Measurements from ENCODE around the gene KAT8. TPM values are rescaled to one million over a fixed set of nuclear protein-coding genes. Genes with fewer than 3 reads are reported as not detected.
A peak's percentile ranks its signal among the peaks of the same experiment; 100 is the strongest.

KAT8 gene
- total and polyA plus RNA-seq, 4 donors = 15.9 to 37.4 (median 19.6) TPM

- Histone ChIP-seq H3K27ac (ENCODE audit: low read depth in 1 of 2, low read length in 2 of 2) (peak overlapping the region; percentile 97 to 98), H3K9ac (ENCODE audit: low read depth in 1 of 2, low read length in 2 of 2) (peak overlapping the region; percentile 87 to 88), H3K27me3 (ENCODE audit: control insufficient read depth in 4 of 4, insufficient read depth in 4 of 4, low read length in 3 of 4) (no peaks in the 10 kb centered on the region), H3K9me3 (ENCODE audit: control insufficient read depth in 4 of 4, low read length in 3 of 4) (no peaks in the 10 kb centered on the region), H3K36me3 (ENCODE audit: control insufficient read depth in 4 of 4, insufficient read depth in 3 of 4, low read depth in 1 of 4, low read length in 3 of 4) (peaks cover 4 to 18% (median 11%) of the 10 kb centered on the region in 4 donors), H3K4me1 (ENCODE audit: control insufficient read depth in 4 of 4, insufficient read depth in 4 of 4, low read length in 3 of 4) (peaks cover 0 to 26% (median 19%) of the 10 kb centered on the region in 4 donors), H3K4me3 (ENCODE audit: low read depth in 1 of 3, low read length in 3 of 3) (peak overlapping the region; percentile 94 to 100 (median 100))
- TF ChIP-seq HNF4G (IDR thresholded peaks at IDR 0.05) (no peak), RAD21 (IDR thresholded peaks at IDR 0.05) (peak in 1 of 2 donors; percentile 21), SP1 (IDR thresholded peaks at IDR 0.05) (no peak), ATF3 (IDR thresholded peaks at IDR 0.05) (no peak), NR2F2 (IDR thresholded peaks at IDR 0.05) (no peak), JUND (IDR thresholded peaks at IDR 0.05) (no peak), REST (IDR thresholded peaks at IDR 0.05) (no peak), TAF1 (conservative IDR thresholded peaks at IDR 0.05) (no peak), FOXA2 (IDR thresholded peaks at IDR 0.05) (no peak), EGR1 (IDR thresholded peaks at IDR 0.05; ENCODE audit: low read depth in 2 of 2) (peak; percentile 8 to 33), GABPA (IDR thresholded peaks at IDR 0.05 in 1 of 2, conservative IDR thresholded peaks at IDR 0.05 in 1 of 2) (no peak)
- TF ChIP-seq, protein P1, sequence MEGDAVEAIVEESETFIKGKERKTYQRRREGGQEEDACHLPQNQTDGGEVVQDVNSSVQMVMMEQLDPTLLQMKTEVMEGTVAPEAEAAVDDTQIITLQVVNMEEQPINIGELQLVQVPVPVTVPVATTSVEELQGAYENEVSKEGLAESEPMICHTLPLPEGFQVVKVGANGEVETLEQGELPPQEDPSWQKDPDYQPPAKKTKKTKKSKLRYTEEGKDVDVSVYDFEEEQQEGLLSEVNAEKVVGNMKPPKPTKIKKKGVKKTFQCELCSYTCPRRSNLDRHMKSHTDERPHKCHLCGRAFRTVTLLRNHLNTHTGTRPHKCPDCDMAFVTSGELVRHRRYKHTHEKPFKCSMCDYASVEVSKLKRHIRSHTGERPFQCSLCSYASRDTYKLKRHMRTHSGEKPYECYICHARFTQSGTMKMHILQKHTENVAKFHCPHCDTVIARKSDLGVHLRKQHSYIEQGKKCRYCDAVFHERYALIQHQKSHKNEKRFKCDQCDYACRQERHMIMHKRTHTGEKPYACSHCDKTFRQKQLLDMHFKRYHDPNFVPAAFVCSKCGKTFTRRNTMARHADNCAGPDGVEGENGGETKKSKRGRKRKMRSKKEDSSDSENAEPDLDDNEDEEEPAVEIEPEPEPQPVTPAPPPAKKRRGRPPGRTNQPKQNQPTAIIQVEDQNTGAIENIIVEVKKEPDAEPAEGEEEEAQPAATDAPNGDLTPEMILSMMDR (IDR thresholded peaks at IDR 0.05; ENCODE audit: low read depth, low read length, missing input control) = no peak
- TF ChIP-seq, protein P2, sequence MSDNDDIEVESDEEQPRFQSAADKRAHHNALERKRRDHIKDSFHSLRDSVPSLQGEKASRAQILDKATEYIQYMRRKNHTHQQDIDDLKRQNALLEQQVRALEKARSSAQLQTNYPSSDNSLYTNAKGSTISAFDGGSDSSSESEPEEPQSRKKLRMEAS (IDR thresholded peaks at IDR 0.05) = no peak
- DNase-seq (ENCODE audit: low spot score) = peak; percentile 93
- under 1% methylated on average over 83 of the region's 83 CpGs for WGBS
Observed at GRCh38 chr16:31073142-31073969, 44.1 kb upstream of the KAT8 start.

- Histone ChIP-seq H3K9me3 (ENCODE audit: control insufficient read depth in 4 of 4, low read length in 3 of 4) (no peaks in the 10 kb centered on the region), H3K9ac (ENCODE audit: low read depth in 1 of 2, low read length in 2 of 2) (peak within 1 kb of the TSS; percentile 87 to 88), H3K27me3 (ENCODE audit: control insufficient read depth in 4 of 4, insufficient read depth in 4 of 4, low read length in 3 of 4) (no peaks in the 10 kb centered on the region), H3K4me1 (ENCODE audit: control insufficient read depth in 4 of 4, insufficient read depth in 4 of 4, low read length in 3 of 4) (peaks cover 0 to 26% (median 19%) of the 10 kb centered on the region in 4 donors), H3K4me3 (ENCODE audit: low read depth in 1 of 3, low read length in 3 of 3) (peak within 1 kb of the TSS; percentile 94 to 100 (median 100)), H3K36me3 (ENCODE audit: control insufficient read depth in 4 of 4, insufficient read depth in 3 of 4, low read depth in 1 of 4, low read length in 3 of 4) (peaks cover 4 to 26% (median 14%) of the 10 kb centered on the region in 4 donors), H3K27ac (ENCODE audit: low read depth in 1 of 2, low read length in 2 of 2) (peak within 1 kb of the TSS; percentile 97 to 98)
- peak; percentile 94 for DNase-seq (ENCODE audit: low spot score)
- WGBS = under 1% methylated on average over 48 of the region's 48 CpGs
- TF ChIP-seq SP1 (IDR thresholded peaks at IDR 0.05) (peak; percentile 73), REST (IDR thresholded peaks at IDR 0.05) (no peak), FOXA1 (IDR thresholded peaks at IDR 0.05) (peak; percentile 41), FOXA2 (IDR thresholded peaks at IDR 0.05) (no peak), HNF4A (conservative IDR thresholded peaks at IDR 0.05) (peak; percentile 34 to 41), ATF3 (IDR thresholded peaks at IDR 0.05) (no peak)
- TF ChIP-seq, protein P1 (IDR thresholded peaks at IDR 0.05; ENCODE audit: low read depth, low read length, missing input control) = no peak
- TF ChIP-seq, protein P2 (IDR thresholded peaks at IDR 0.05) = peak; percentile 98
Observed at GRCh38 chr16:31073970-31074813, 43.3 kb upstream of the KAT8 start, which contains the start of the genes ZNF646 and ZNF668. ZNF646 (plus strand) TSS chr16:31074422; CDS start chr16:31076325, 1,903 bp downstream. ZNF668 (minus strand) TSS chr16:31074240; CDS start chr16:31064459, 9,781 bp downstream.
